ENCODE measurements around the gene ZNF775.

The ZNF775 gene

DNA sequence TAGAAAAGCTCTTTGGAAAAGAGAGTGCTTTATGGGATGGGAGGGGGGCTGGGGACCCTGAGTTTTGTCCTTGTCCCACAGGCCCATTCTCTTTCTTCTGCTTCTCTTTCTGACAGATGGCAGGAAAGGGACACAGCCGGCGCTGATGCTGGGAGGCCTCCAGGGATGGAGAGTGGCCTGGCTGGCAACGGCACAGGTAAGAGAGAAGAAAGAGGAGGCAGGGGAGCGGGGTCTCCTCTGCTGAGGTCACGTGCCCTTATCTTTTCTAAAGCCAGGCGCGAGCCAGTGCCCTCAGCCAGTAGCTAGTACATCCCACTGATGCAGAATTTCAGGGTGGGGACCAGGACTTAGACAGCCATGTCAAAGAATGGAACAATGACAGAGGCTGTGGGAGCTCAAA, 9.2 kb downstream of the ZNF775 start:
- no peak overlapping the region for H3K4me3 Mint-ChIP-seq
- no peak overlapping the region for H3K27ac Mint-ChIP-seq
- intact Hi-C loops (cut with micrococcal nuclease) = loop anchor here (2.0 kb wide), 1 partner anchor 32 kb away; no protein-coding TSS in a partner anchor
- H3K27me3 Mint-ChIP-seq = no peaks in the 10 kb centered on the region
- H3K4me1 Mint-ChIP-seq (ENCODE audit: low read depth) = peaks cover 30% of the 10 kb centered on the region
- H3K9me3 Mint-ChIP-seq = no peaks in the 10 kb centered on the region
- H3K36me3 Mint-ChIP-seq (ENCODE audit: low read depth) = peaks cover 47% of the 10 kb centered on the region

DNA sequence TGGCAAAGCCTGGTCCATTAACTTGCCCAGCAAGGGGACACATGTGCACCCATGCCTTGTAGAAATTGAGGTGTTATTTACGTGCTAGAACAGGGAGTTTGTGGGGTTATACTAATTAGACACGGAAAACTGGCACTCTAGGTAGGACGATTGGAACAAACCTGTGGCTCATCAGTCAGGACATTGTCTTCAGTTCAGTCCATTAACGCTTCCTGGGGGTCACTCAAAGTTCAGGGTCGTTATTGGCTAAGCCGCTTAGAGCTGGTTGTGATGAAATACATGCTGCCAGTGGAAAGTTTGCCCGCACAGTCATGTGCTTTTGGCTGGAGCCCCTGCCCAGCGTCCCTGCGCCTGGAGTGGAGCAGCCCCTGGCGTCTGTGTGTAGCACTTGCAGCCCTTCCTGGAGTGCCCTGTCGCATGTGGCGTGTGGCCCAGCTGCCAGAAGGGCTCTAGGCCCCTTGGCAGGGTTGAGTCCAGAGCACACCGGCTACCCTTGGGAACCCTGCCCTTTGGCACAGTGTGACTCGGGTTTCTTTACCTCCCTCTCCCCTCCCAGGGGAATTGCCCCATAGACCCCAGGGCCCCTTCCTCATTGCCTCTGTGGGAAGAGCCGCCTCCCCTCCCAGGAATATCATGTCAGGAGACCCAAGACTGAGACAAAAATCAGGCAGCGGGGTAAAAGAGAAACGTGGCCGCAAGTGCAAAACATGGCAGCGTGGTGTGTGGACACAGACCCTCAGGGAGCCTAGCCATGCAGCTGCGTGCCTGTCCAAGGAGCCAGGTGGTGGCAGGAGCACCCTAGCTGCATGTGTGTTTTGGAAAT, 9.8 kb downstream of the ZNF775 start:
- H3K4me1 Mint-ChIP-seq (ENCODE audit: low read depth) = peaks cover 24% of the 10 kb centered on the region
- no peak overlapping the region for H3K27ac Mint-ChIP-seq
- H3K36me3 Mint-ChIP-seq (ENCODE audit: low read depth) = peaks cover 47% of the 10 kb centered on the region
- no peaks in the 10 kb centered on the region for H3K27me3 Mint-ChIP-seq
- H3K4me3 Mint-ChIP-seq = no peak overlapping the region
- intact Hi-C loops (cut with micrococcal nuclease) = loop anchor here (2.0 kb wide), 1 partner anchor 32 kb away; no protein-coding TSS in a partner anchor
- H3K9me3 Mint-ChIP-seq = no peaks in the 10 kb centered on the region

DNA sequence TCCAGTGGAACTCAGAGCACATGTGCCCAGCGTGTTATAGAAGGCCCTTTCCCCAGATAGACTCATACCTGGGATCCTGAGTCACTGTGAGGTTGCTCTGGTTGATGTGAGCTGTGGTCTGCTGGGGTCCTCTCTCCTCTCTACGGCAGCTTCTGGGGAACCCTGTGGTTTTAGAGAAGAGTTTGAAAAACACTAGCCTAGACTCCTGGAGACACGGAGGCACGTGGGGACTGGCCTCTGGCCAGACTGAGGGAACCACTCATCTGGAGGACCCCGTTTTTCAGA, 10.3 kb downstream of the ZNF775 start:
- Mint-ChIP-seq H3K9me3 (no peaks in the 10 kb centered on the region), H3K4me3 (no peak overlapping the region), H3K27ac (no peak overlapping the region), H3K4me1 (ENCODE audit: low read depth) (peaks cover 18% of the 10 kb centered on the region), H3K27me3 (no peaks in the 10 kb centered on the region), H3K36me3 (ENCODE audit: low read depth) (peaks cover 47% of the 10 kb centered on the region)
- intact Hi-C loops (cut with micrococcal nuclease) = loop anchor here (2.0 kb wide), 1 partner anchor 33 kb away; no protein-coding TSS in a partner anchor

DNA sequence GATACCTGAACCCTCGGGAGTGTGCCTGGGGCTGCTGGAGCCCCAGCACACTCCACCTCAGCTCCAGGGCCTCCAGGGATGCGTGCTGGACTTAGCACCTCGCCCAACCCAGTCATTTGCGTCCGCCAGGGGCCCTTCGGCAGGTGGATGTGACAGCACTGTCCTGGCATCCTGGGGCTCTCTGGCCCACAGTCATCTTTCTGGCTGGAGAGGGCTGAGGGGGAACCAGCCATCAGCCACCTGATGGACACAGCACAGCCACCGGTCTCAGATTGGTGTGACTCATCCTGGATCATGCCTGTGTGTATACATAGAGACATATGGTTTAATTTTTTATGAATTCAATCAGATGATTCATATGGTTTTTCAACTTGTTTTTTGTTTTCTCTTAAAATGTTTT, 11.1 kb downstream of the ZNF775 start:
- Mint-ChIP-seq H3K36me3 (ENCODE audit: low read depth) (peaks cover 47% of the 10 kb centered on the region), H3K4me3 (no peak overlapping the region), H3K4me1 (ENCODE audit: low read depth) (peaks cover 12% of the 10 kb centered on the region), H3K27me3 (no peaks in the 10 kb centered on the region), H3K9me3 (no peaks in the 10 kb centered on the region), H3K27ac (no peak overlapping the region)
- intact Hi-C loops (cut with micrococcal nuclease) = no loop called here

DNA sequence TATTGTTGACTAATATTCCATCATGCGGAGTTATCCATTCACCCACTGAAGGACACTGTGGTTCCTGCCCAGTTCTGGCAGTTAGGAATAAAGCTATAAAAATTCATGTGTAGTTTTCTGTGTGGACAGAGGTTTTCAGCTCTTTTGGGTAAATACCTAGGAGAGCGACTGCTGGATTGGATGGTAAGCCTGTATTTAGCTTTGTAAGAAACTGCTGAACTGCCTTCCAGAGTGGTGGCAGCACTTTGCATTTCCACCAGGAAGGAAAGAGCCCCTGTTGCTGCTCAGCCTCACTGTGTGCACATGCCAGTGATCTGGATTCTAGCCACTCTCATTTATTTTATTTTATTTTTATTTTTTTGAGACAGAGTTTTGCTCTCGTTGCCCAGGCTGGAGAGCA, 14.2 kb downstream of the ZNF775 start:
- intact Hi-C loops (cut with micrococcal nuclease) = no loop called here
- H3K27me3 Mint-ChIP-seq = no peaks in the 10 kb centered on the region
- peaks cover 7% of the 10 kb centered on the region for H3K4me1 Mint-ChIP-seq (ENCODE audit: low read depth)
- no peaks in the 10 kb centered on the region for H3K9me3 Mint-ChIP-seq
- H3K27ac Mint-ChIP-seq = no peak overlapping the region
- H3K36me3 Mint-ChIP-seq (ENCODE audit: low read depth) = peaks cover 56% of the 10 kb centered on the region
- no peak overlapping the region for H3K4me3 Mint-ChIP-seq

DNA sequence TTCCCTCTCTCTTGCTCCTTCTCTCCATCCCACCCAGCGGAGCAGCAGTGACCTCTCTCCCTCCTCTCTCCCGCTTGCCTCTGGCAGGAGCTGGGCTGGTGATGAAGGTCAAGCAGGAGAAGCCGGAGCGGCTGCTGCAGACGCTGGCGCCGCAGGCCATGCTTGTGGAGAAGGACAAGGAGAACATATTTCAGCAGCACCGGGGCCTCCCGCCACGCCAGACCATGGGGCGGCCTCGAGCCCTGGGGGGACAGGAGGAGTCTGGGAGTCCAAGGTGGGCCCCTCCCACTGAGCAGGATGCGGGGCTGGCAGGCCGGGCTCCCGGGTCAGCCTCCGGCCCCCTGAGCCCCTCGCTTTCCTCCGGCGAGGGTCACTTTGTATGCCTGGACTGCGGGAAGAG, 17.3 kb downstream of the ZNF775 start:
- H3K27ac Mint-ChIP-seq = no peak overlapping the region
- H3K27me3 Mint-ChIP-seq = no peaks in the 10 kb centered on the region
- no peaks in the 10 kb centered on the region for H3K9me3 Mint-ChIP-seq
- H3K4me1 Mint-ChIP-seq (ENCODE audit: low read depth) = peaks cover 7% of the 10 kb centered on the region
- intact Hi-C loops (cut with micrococcal nuclease) = no loop called here
- H3K4me3 Mint-ChIP-seq = no peak overlapping the region
- peaks cover 42% of the 10 kb centered on the region for H3K36me3 Mint-ChIP-seq (ENCODE audit: low read depth)

DNA sequence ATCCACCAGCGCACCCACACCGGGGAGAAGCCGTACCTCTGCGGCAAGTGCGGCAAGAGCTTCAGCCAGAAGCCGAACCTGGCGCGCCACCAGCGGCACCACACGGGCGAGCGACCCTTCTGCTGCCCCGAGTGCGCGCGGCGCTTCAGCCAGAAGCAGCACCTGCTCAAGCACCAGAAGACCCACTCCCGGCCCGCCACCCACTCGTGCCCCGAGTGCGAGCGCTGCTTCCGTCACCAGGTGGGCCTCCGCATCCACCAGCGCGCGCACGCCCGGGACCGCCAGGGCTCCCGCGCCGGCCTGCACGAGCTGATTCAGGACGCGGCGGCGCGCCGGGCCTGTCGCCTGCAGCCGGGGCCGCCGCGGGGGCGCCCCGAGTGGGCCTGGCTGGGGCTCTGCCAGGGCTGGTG, 17.7 kb downstream of the ZNF775 start:
- H3K27me3 Mint-ChIP-seq = no peaks in the 10 kb centered on the region
- H3K27ac Mint-ChIP-seq = no peak overlapping the region
- H3K9me3 Mint-ChIP-seq = no peaks in the 10 kb centered on the region
- peaks cover 8% of the 10 kb centered on the region for H3K4me1 Mint-ChIP-seq (ENCODE audit: low read depth)
- no peak overlapping the region for H3K4me3 Mint-ChIP-seq
- H3K36me3 Mint-ChIP-seq (ENCODE audit: low read depth) = peaks cover 42% of the 10 kb centered on the region
- intact Hi-C loops (cut with micrococcal nuclease) = no loop called here

DNA sequence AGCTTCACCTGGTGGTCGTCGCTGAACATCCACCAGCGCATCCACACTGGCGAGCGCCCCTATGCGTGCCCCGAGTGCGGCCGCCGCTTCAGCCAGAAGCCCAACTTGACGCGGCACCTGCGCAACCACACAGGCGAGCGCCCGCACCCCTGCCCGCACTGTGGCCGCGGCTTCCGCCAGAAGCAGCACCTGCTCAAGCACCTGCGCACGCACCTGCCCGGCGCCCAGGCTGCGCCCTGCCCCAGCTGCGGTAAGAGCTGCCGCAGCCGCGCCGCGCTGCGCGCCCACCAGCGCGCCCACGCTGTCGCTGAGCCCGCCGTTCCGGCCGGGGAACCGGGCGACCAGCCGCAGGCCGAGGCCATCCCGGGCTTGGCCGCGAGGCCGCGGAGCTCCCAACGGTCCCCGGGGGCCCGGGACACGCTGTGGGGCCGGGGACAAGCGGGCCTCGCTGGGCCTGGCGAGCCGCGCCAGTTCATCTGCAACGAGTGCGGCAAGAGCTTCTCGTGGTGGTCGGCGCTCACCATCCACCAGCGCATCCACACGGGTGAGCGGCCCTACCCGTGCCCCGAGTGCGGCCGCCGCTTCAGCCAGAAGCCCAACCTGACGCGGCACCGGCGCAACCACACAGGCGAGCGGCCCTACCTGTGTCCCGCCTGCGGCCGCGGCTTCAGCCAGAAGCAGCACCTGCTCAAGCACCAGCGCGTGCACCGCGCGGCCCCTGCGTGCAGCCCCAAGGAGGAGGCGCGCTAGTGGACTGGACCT, 18.4 kb downstream of the ZNF775 start:
- no peaks in the 10 kb centered on the region for H3K9me3 Mint-ChIP-seq
- H3K27ac Mint-ChIP-seq = no peak overlapping the region
- peaks cover 38% of the 10 kb centered on the region for H3K36me3 Mint-ChIP-seq (ENCODE audit: low read depth)
- no peak overlapping the region for H3K4me3 Mint-ChIP-seq
- intact Hi-C loops (cut with micrococcal nuclease) = no loop called here
- peaks cover 8% of the 10 kb centered on the region for H3K4me1 Mint-ChIP-seq (ENCODE audit: low read depth)
- no peaks in the 10 kb centered on the region for H3K27me3 Mint-ChIP-seq

DNA sequence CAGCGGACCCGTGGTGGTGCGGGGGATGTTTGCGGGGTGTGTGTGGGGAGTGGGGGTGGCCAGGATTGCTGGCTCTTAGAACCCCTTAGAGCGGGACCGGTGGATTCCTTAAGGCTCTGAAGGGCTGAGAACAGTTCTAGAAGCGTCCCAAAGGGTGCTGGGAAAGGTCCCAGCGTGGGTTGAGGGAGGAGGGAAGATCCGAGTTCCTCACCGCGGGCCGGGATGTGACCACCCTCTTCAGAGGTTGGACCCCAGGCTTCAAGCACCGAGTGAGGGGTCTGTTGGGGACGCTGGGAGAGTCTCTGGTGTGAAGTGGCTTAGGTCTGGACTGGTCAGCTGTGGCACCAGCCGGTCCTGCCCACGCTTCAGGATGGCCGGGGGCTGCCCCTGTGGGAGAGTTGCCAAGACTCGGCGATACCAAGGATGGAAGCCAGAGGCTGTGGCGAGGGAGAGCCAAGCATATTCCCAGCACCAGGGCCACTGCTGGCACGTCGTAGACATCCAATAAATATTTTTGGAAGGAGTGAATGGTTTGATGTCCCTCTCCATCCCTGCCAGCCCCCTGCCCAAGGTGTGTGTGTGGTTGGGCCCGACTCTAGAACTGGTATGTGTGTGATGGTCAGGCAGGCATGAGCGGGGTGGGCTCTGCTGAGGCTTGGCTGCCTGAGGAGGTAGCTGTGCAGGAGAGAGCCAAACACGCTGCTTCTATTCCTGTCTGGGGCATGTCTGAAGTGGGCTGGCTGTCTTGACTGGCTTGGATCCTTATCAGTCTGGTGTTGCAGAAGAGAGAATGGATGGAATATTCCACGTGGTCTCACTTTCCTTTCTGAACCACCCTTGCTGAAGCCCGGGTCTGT, 19.2 kb downstream of the ZNF775 start:
- Mint-ChIP-seq H3K27me3 (peaks cover 1% of the 10 kb centered on the region), H3K27ac (no peak overlapping the region), H3K4me3 (no peak overlapping the region), H3K4me1 (ENCODE audit: low read depth) (peaks cover 8% of the 10 kb centered on the region), H3K36me3 (ENCODE audit: low read depth) (peaks cover 36% of the 10 kb centered on the region), H3K9me3 (no peaks in the 10 kb centered on the region)
- intact Hi-C loops (cut with micrococcal nuclease) = no loop called here

DNA sequence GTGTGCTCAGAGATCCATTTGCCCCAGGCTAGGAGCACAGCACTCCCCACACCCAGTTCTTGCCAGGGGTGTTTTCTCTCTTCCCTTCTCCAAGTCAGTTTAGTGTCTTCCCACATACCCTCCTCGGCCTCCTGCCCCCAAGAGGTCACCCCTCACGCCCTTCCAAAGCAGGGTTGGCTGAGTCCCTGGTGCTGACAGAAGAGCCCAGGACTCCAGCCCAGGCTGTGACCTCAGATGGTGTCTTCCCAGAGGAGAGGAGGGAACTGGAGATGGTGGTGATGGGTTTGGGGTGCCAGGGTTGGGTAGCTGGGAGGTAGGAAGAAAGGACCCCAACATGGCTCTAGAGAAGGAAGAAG, 19.8 kb downstream of the ZNF775 start:
- Mint-ChIP-seq H3K36me3 (ENCODE audit: low read depth) (peaks cover 36% of the 10 kb centered on the region), H3K4me3 (no peak overlapping the region), H3K27ac (no peak overlapping the region)

DNA sequence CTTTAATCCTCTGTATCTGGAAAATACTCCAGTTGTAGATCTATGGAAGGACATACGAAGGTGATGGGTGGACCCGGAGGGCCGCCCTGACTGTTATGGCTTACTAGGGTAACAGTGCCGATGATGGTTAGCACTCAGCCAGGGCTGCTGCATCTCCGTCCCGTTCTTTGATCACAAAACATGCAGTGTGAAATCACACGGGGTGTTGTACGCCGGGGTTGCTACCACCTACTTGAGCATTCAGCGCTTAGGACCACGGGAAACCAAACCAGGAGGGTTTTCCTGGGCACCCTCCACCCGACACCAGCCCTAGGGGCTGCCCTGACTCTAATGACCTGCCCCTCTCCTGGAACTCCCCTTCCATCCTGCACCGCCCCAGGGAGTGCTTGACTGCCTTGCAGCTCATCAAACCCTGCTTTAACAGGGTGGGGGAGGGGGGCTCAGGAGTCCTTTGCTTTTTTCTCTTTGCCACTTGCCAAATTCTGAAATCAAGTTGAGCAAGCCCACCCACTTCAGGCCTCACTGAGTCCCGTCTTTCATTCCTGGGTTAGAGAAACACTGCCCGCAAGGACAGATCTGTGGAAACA, 20.4 kb downstream of the ZNF775 start:
- intact Hi-C loops (cut with micrococcal nuclease) = no loop called here
- Mint-ChIP-seq H3K27me3 (peaks cover 4% of the 10 kb centered on the region), H3K36me3 (ENCODE audit: low read depth) (peaks cover 36% of the 10 kb centered on the region), H3K27ac (no peak overlapping the region), H3K4me1 (ENCODE audit: low read depth) (peaks cover 16% of the 10 kb centered on the region), H3K4me3 (no peak overlapping the region), H3K9me3 (no peaks in the 10 kb centered on the region)

More for the DNA sequence above, 19.8 kb downstream of the ZNF775 start:
- peaks cover 10% of the 10 kb centered on the region for H3K4me1 Mint-ChIP-seq (ENCODE audit: low read depth)
- H3K9me3 Mint-ChIP-seq = no peaks in the 10 kb centered on the region
- intact Hi-C loops (cut with micrococcal nuclease) = no loop called here
- H3K27me3 Mint-ChIP-seq = peaks cover 1% of the 10 kb centered on the region

DNA sequence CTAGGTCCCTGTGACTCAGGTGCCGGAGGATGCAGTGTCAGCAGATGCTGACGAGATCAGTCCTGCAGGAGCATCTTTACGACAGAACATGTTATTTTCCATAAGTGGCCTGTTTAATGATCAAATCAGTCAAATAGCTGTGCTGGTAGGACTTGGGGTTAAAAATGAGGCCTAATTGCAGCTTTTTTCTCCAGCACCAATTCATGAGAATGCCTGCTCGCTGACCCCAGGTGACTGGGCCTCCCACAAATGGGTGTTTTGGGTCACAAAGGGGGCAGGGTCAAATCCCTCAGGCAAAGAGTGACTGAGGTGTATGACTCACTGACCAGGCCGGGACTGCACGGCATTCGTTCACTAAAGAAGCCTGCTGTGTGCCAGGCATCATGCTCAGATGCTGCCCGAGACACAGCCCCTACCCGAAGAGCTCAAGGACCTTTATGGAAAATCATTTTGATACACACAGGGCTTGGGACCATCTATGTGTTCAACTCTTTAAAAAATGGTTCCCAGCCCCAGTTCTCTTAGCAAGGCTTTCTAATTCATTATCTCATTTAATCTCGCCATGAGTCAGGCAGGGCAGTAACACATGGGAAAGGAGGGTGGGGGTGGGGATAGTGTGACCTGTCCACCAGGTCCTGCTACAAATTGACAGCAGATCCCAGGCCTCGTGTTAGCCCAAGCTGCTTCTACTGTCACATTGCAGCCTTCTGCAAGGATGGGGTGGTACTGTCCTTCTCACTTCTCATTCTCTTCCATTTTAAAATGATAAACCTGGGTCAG, 21.1 kb downstream of the ZNF775 start:
- Mint-ChIP-seq H3K27ac (no peak overlapping the region), H3K36me3 (ENCODE audit: low read depth) (peaks cover 36% of the 10 kb centered on the region), H3K4me3 (no peak overlapping the region), H3K9me3 (no peaks in the 10 kb centered on the region), H3K4me1 (ENCODE audit: low read depth) (peaks cover 19% of the 10 kb centered on the region), H3K27me3 (peaks cover 4% of the 10 kb centered on the region)
- intact Hi-C loops (cut with micrococcal nuclease) = no loop called here

DNA sequence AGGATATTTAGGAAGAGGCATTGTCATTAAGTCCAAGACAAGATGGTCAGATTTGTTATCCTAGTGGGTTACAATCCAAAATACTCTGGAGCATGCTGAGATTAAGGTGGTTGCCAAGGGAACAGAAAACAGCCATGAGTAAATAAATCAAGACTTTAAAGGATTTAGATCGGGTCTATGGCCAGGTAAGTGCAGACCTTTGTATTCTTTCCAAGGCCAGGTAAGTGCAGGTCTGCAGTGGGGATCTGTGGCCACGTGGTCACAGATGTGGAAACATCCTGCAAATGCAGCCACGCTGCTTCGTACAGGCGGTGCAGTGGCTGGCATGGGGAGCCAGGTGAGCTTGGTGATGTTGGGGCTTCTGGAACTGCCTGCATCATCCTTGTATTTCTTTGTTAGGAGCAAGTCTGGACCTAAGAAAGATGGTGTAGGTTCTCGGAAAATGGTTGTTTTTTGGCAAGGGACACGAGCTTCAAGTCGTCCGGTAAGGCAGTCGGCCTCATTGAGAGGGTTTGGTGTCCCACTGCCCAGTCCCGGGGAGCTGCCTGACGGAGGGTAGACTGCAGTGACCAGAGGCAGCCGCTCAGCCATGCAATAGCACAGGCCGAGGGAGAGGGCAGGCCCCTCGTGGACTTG, 21.8 kb downstream of the ZNF775 start:
- peaks cover 29% of the 10 kb centered on the region for H3K36me3 Mint-ChIP-seq (ENCODE audit: low read depth)
- intact Hi-C loops (cut with micrococcal nuclease) = no loop called here
- H3K4me3 Mint-ChIP-seq = no peak overlapping the region
- H3K4me1 Mint-ChIP-seq (ENCODE audit: low read depth) = peaks cover 25% of the 10 kb centered on the region
- H3K27ac Mint-ChIP-seq = no peak overlapping the region
- no peaks in the 10 kb centered on the region for H3K9me3 Mint-ChIP-seq
- peaks cover 5% of the 10 kb centered on the region for H3K27me3 Mint-ChIP-seq
